ENCODE results near the gene GRPEL1. TPM values are rescaled to one million over a fixed set of nuclear protein-coding genes. Genes with fewer than 3 reads are reported as not detected.

GRPEL1 gene
- total and polyA plus RNA-seq, 9 of the 15 experiments (the other 6 are each of a cell fraction or from before 2014, with no cell fraction given) = 43.4 to 192 (median 86.6) TPM

DNA sequence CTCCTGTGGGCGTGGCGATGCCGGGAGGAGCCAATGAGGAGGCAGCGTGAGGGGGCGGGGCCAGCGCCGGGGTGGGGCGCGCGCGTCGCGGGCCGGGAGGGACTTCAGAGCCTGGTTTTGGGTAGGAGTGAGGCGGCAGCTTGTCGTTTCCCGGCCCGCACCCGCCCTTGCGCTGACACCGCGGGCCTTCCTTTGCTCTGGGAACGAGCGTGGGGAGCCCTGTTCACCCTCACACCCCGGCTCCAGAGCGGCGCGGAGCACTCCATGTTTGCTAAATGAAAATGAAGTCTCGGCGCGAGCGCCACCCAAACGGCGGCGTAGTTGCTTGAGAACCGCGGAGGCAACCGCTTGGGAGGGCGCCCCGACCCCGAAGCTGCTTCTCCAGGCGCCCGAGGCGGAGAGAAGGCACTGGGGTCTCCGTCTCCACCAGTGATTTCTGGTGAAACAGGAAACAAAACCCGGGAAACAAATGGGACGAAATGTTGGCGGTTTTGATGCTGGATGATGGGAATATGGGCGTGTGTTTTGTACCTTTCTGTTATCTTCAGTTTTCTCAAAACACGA, 497 bp upstream of the GRPEL1 start (continued):
- TF ChIP-seq, protein P1, sequence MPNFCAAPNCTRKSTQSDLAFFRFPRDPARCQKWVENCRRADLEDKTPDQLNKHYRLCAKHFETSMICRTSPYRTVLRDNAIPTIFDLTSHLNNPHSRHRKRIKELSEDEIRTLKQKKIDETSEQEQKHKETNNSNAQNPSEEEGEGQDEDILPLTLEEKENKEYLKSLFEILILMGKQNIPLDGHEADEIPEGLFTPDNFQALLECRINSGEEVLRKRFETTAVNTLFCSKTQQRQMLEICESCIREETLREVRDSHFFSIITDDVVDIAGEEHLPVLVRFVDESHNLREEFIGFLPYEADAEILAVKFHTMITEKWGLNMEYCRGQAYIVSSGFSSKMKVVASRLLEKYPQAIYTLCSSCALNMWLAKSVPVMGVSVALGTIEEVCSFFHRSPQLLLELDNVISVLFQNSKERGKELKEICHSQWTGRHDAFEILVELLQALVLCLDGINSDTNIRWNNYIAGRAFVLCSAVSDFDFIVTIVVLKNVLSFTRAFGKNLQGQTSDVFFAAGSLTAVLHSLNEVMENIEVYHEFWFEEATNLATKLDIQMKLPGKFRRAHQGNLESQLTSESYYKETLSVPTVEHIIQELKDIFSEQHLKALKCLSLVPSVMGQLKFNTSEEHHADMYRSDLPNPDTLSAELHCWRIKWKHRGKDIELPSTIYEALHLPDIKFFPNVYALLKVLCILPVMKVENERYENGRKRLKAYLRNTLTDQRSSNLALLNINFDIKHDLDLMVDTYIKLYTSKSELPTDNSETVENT (CRISPR knock-in tag; IDR thresholded peaks at IDR 0.05) = peak; percentile 67; the same call in 1 of the 2 replicates
- TF ChIP-seq SUPT5H (IDR thresholded peaks at IDR 0.05) (peak; percentile 82), ZNF436 (CRISPR knock-in tag; IDR thresholded peaks at IDR 0.05) (no peak), PHF8 (IDR thresholded peaks at IDR 0.05; ENCODE audit: borderline replicate concordance, low read length) (peak; percentile 77; the same call in 1 of the 2 replicates), ZBTB7A (IDR thresholded peaks at IDR 0.05; ENCODE audit: borderline replicate concordance, control insufficient read depth, low read depth, low read length) (peak; percentile 71; the same call in 1 of the 2 replicates), BCOR (IDR thresholded peaks at IDR 0.05) (0 out of 2 replicates have a peak, but pooled peaks have one; percentile 24), NR3C1 (CRISPR knock-in tag; IDR thresholded peaks at IDR 0.05) (0 out of 2 replicates have a peak, but pooled peaks have one; percentile 29), ZNF589 (CRISPR knock-in tag; IDR thresholded peaks at IDR 0.05; ENCODE audit: low read depth) (no peak), CTCF (IDR thresholded peaks at IDR 0.05 in 2 of 3, conservative IDR thresholded peaks at IDR 0.05 in 1 of 3; ENCODE audit: insufficient read depth in 2 of 3, low read depth in 1 of 3, low read length in 3 of 3) (peak in 1 of 3 experiments; percentile 9; a peak in 1 of 6 replicates), NR2C1 (IDR thresholded peaks at IDR 0.05) (no peak), NR2C1 (tag; IDR thresholded peaks at IDR 0.05) (no peak), VEZF1 (CRISPR knock-in tag; IDR thresholded peaks at IDR 0.05) (peak; percentile 74), TAF7 (tag; IDR thresholded peaks at IDR 0.05) (0 out of 2 replicates have a peak, but pooled peaks have one; percentile 33), NRF1 (conservative IDR thresholded peaks at IDR 0.05 in 1 of 2, IDR thresholded peaks at IDR 0.05 in 1 of 2) (peak; percentile 76), POLR2G (IDR thresholded peaks at IDR 0.05; ENCODE audit: low read depth, low read length) (peak; percentile 86), NFXL1 (CRISPR knock-in tag; IDR thresholded peaks at IDR 0.05) (no peak), E2F5 (CRISPR knock-in tag; IDR thresholded peaks at IDR 0.05) (no peak), KAT8 (IDR thresholded peaks at IDR 0.05; ENCODE audit: low read depth) (no peak), ZBTB43 (CRISPR knock-in tag; IDR thresholded peaks at IDR 0.05) (no peak), ASH1L (IDR thresholded peaks at IDR 0.05; ENCODE audit: borderline replicate concordance, low read depth, partially characterized antibody) (no peak), MBD2 (IDR thresholded peaks at IDR 0.05; ENCODE audit: borderline replicate concordance, low read depth) (no peak)

All from K562 (cell line).